Kidney epithelial cell (primary cell): ENCODE results near the gene IGSF22. TPM values are rescaled to one million over a fixed set of nuclear protein-coding genes. Genes with fewer than 3 reads are reported as not detected.

Experiments used
- DNase-seq: peaks from one replicate; pipeline ENCODE4 v3.0.0-alpha.2; 2010; ENCODE audit warnings: low read depth
- H3K27me3 ChIP-seq: 2 replicates; pipeline ENCODE4 v1.6.0; 2011; ENCODE audit warnings: low read length; ENCODE audit not compliant: control insufficient read depth, insufficient read depth
- H3K36me3 ChIP-seq: 2 replicates; pipeline ENCODE4 v1.5.1; 2011; ENCODE audit warnings: low read length; ENCODE audit not compliant: control insufficient read depth, insufficient read depth
- H3K4me3 ChIP-seq: 2 replicates; pipeline ENCODE4 v1.5.1; 2011; ENCODE audit warnings: low read depth, mild to moderate bottlenecking, control low read depth, low read length
- CTCF ChIP-seq: IDR thresholded peaks from 2 replicates; pipeline ENCODE4 v1.5.1; 2011; ENCODE audit warnings: mild to moderate bottlenecking, moderate library complexity, low read length, control low read depth, inconsistent platforms; ENCODE audit not compliant: insufficient read depth, poor library complexity, severe bottlenecking
- total RNA-seq: library from RNA; depleted of rRNA; stranded (reverse); fragments of >200 nt; gene quantifications from 2 replicates; pipeline ENCODE4 v1.2.3, GENCODE V29; 2015

IGSF22 gene
- total RNA-seq, 1 donor from 2014 or later, result 0.04 TPM

- DNase-seq, result no peak
- Histone ChIP-seq H3K36me3 (no peaks in the 10 kb centered on the region), H3K27me3 (peaks cover 3% of the 10 kb centered on the region), H3K4me3 (no peak overlapping the region)
- no peak for TF ChIP-seq CTCF
Observed at GRCh38 chr11:18720091-18720807, 5.7 kb downstream of the IGSF22 start.

- Histone ChIP-seq H3K4me3 (no peak overlapping the region), H3K27me3 (no peaks in the 10 kb centered on the region), H3K36me3 (no peaks in the 10 kb centered on the region)
- TF ChIP-seq CTCF, result no peak
- no peak for DNase-seq
Observed at GRCh38 chr11:18715476-18715875, 10.5 kb downstream of the IGSF22 start.

GRCh38 chr11:18714443-18714780 lies 11.6 kb downstream of the IGSF22 start:
- no peak for DNase-seq
- no peak for TF ChIP-seq CTCF
- Histone ChIP-seq H3K4me3 (no peak overlapping the region), H3K36me3 (no peaks in the 10 kb centered on the region), H3K27me3 (no peaks in the 10 kb centered on the region)

GRCh38 chr11:18713646-18714442 lies 12.1 kb downstream of the IGSF22 start:
- Histone ChIP-seq H3K4me3 (no peak overlapping the region), H3K36me3 (no peaks in the 10 kb centered on the region), H3K27me3 (no peaks in the 10 kb centered on the region)
- no peak for DNase-seq
- TF ChIP-seq CTCF, result no peak

- Histone ChIP-seq H3K36me3 (no peaks in the 10 kb centered on the region), H3K4me3 (no peak overlapping the region), H3K27me3 (peaks cover 6% of the 10 kb centered on the region)
- no peak for TF ChIP-seq CTCF
- no peak for DNase-seq
Observed at GRCh38 chr11:18710545-18710944, 15.4 kb downstream of the IGSF22 start.
